Spleen (tissue), 7 donors: ENCODE results near the gene SETD6.

ENCODE experiments used
- CTCF ChIP-seq, 11 experiments: fragments of 200-600 bp in 7 of 11; fragments of 450-650 bp in 4 of 11; sonication (generic) in 4 of 11; IDR thresholded peaks in 8 of 11; conservative IDR thresholded peaks in 3 of 11; 1 replicate in 7 of 11; 2 replicates in 4 of 11; pipeline versions ENCODE4 v1.4.0 to v1.8.0; 2016 to 2021; ENCODE audit warnings: antibody characterized with exemption in 11 of 11, inconsistent platforms in 4 of 11, mild to moderate bottlenecking in 1 of 11
- POLR2AphosphoS5 ChIP-seq, 3 donors: sonication (generic); formaldehyde crosslinking; IDR thresholded peaks; one replicate each; pipeline ENCODE4 v1.5.1; 2017; ENCODE audit warnings: antibody characterized with exemption in 3 of 3
- donor health status: DM: no; HTN: no; CAD: no; lungs with moderate emphysema.
- donor health status: DM: no; HTN: no; CAD: no.
- donor health status: DM: no; HTN: no; CAD: no.

GRCh38 chr16:58506241-58507194, 8.8 kb upstream of the SETD6 start:
- TF ChIP-seq CTCF (IDR thresholded peaks at IDR 0.05 in 8 of 11, conservative IDR thresholded peaks at IDR 0.05 in 3 of 11) (no peak), POLR2AphosphoS5 (IDR thresholded peaks at IDR 0.05) (no peak)
